ENCODE results near the gene EXOSC1.

Gene EXOSC1

GRCh38 chr10:97463363-97464132, 17.7 kb upstream of the EXOSC1 start:
- intact Hi-C loops (cut with DNase I), result loop anchor here (5.0 kb wide), 1 partner anchor 89 kb away; no protein-coding TSS in a partner anchor
- peak in 33 of 42 donors; percentile 13 to 82 (median 51) for DNase-seq

GRCh38 chr10:97462309-97462708, 16.5 kb upstream of the EXOSC1 start:
- no peak for DNase-seq
- intact Hi-C loops (cut with DNase I), result loop anchor here (5.0 kb wide), 1 partner anchor 90 kb away; no protein-coding TSS in a partner anchor

GRCh38 chr10:97459933-97460332, 14.1 kb upstream of the EXOSC1 start:
- intact Hi-C loops (cut with DNase I), result loop anchor here (5.0 kb wide), 1 partner anchor 92 kb away; no protein-coding TSS in a partner anchor
- no peak for DNase-seq

GRCh38 chr10:97459111-97459510, 13.3 kb upstream of the EXOSC1 start:
- intact Hi-C loops (cut with DNase I), result no loop called here
- no peak for DNase-seq

- intact Hi-C loops (cut with DNase I), result no loop called here
- no peak for DNase-seq
Observed at GRCh38 chr10:97456686-97457065, 10.9 kb upstream of the EXOSC1 start.

- intact Hi-C loops (cut with DNase I), result no loop called here
- no peak for DNase-seq
Observed at GRCh38 chr10:97456034-97456685, 10.4 kb upstream of the EXOSC1 start.

GRCh38 chr10:97454330-97455036, 8.7 kb upstream of the EXOSC1 start:
- peak in 20 of 42 donors; percentile 22 to 77 (median 46) for DNase-seq
- intact Hi-C loops (cut with DNase I), result no loop called here

- no peak for DNase-seq
- intact Hi-C loops (cut with DNase I), result no loop called here
Observed at GRCh38 chr10:97452352-97452751, 6.5 kb upstream of the EXOSC1 start.

- no peak for DNase-seq
- intact Hi-C loops (cut with DNase I), result no loop called here
Observed at GRCh38 chr10:97451605-97452004, 5.8 kb upstream of the EXOSC1 start.

- intact Hi-C loops (cut with DNase I), result no loop called here
- no peak for DNase-seq
Observed at GRCh38 chr10:97450828-97451227, 5.0 kb upstream of the EXOSC1 start.

- DNase-seq, result peak in 1 of 42 donors; percentile 15
- intact Hi-C loops (cut with DNase I), result loop anchor here (2.0 to 5.0 kb wide), 2 partner anchors 19 to 107 kb away; partner anchors contain the start of gene PGAM1
Observed at GRCh38 chr10:97445357-97445721, 467 bp downstream of the EXOSC1 start.

GRCh38 chr10:97444212-97444611, 1.6 kb downstream of the EXOSC1 start:
- intact Hi-C loops (cut with DNase I), result loop anchor here (2.0 kb wide), 1 partner anchor 17 kb away; the partner anchor contains the start of gene PGAM1
- DNase-seq, result peak in 1 of 42 donors; percentile 15

GRCh38 chr10:97442277-97442676, 3.5 kb downstream of the EXOSC1 start:
- intact Hi-C loops (cut with DNase I), result no loop called here
- DNase-seq, result no peak

GRCh38 chr10:97435211-97435610, 10.6 kb downstream of the EXOSC1 start:
- intact Hi-C loops (cut with DNase I), result no loop called here
- DNase-seq, result no peak

GRCh38 chr10:97434557-97434956, 11.2 kb downstream of the EXOSC1 start:
- intact Hi-C loops (cut with DNase I), result no loop called here
- no peak for DNase-seq

GRCh38 chr10:97434055-97434454, 11.8 kb downstream of the EXOSC1 start:
- intact Hi-C loops (cut with DNase I), result no loop called here
- no peak for DNase-seq

GRCh38 chr10:97428572-97428981, 17.2 kb downstream of the EXOSC1 start:
- intact Hi-C loops (cut with DNase I), result no loop called here
- no peak for DNase-seq

- no peak for DNase-seq
- intact Hi-C loops (cut with DNase I), result loop anchor here (2.0 kb wide), 1 partner anchor 17 kb away; no protein-coding TSS in a partner anchor
Observed at GRCh38 chr10:97427571-97428179, 18.1 kb downstream of the EXOSC1 start.
